HuH-7.5 (cell line): ENCODE data around the gene FBH1.
"Not testable (repeated sequence)": the region's sequence is repeated elsewhere in the genome, so short reads cannot be mapped to it uniquely, and the experiment has no call there.

ENCODE experiments used
- DNase-seq: peaks from one replicate; pipeline ENCODE4 v3.0.0; 2011; ENCODE audit warnings: low spot score

The FBH1 gene

GRCh38 chr10:5960070-5960972 is 70.3 kb downstream of the FBH1 start:
- no peak for DNase-seq

GRCh38 chr10:5960973-5961275 is 70.9 kb downstream of the FBH1 start:
- not testable (repeated sequence) for DNase-seq

- no peak for DNase-seq
Measured at GRCh38 chr10:5961405-5962100, 71.5 kb downstream of the FBH1 start.

- not testable (repeated sequence) for DNase-seq
Measured at GRCh38 chr10:5962358-5962940, 72.4 kb downstream of the FBH1 start.

GRCh38 chr10:5963071-5963470 is 73.0 kb downstream of the FBH1 start:
- no peak for DNase-seq

GRCh38 chr10:5963591-5963990 is 73.5 kb downstream of the FBH1 start:
- DNase-seq: no peak

GRCh38 chr10:5964736-5965135 is 74.7 kb downstream of the FBH1 start:
- DNase-seq: no peak

- DNase-seq: no peak
Measured at GRCh38 chr10:5965266-5965665, 75.2 kb downstream of the FBH1 start.

- no peak for DNase-seq
Measured at GRCh38 chr10:5968037-5968680, 78.1 kb downstream of the FBH1 start.

GRCh38 chr10:5968681-5969453 is 78.8 kb downstream of the FBH1 start:
- peak; percentile 75 for DNase-seq

- no peak for DNase-seq
Measured at GRCh38 chr10:5970066-5970465, 80.0 kb downstream of the FBH1 start.

GRCh38 chr10:5970527-5970926 is 80.5 kb downstream of the FBH1 start:
- no peak for DNase-seq

GRCh38 chr10:5971315-5971832 is 81.3 kb downstream of the FBH1 start:
- no peak for DNase-seq

GRCh38 chr10:5971886-5972285 is 81.8 kb downstream of the FBH1 start:
- no peak for DNase-seq

- DNase-seq: no peak
Measured at GRCh38 chr10:5973069-5973468, 83.0 kb downstream of the FBH1 start.

- DNase-seq: no peak
Measured at GRCh38 chr10:5975641-5976473, 85.8 kb downstream of the FBH1 start.

- no peak for DNase-seq
Measured at GRCh38 chr10:5976512-5977470, 86.7 kb downstream of the FBH1 start.

GRCh38 chr10:5977471-5978229 is 87.6 kb downstream of the FBH1 start, which contains the start of gene IL15RA:
TSS of gene IL15RA (minus strand) at chr10:5977543. CDS start at chr10:5977492, 51 bp downstream.
- peak; percentile 56 for DNase-seq

GRCh38 chr10:5978230-5978489 is 88.1 kb downstream of the FBH1 start:
- no peak for DNase-seq
